Uterus (tissue), 4 donors: ENCODE results near the gene ADK. TPM values are rescaled to one million over a fixed set of nuclear protein-coding genes. Genes with fewer than 3 reads are reported as not detected.

ENCODE experiments used
- DNase-seq, 2 donors: peaks; one replicate each; pipeline ENCODE4 v3.0.0-alpha.2; 2019 to 2020
- H3K27ac ChIP-seq, 2 donors: fragments of 200-600 bp; sonication (generic); 1 replicate in 1 of 2; 2 replicates in 1 of 2; pipeline ENCODE4 v1.5.1; 2016 to 2018
- H3K27me3 ChIP-seq, 2 donors: fragments of 200-600 bp; sonication (generic); one replicate each; pipeline ENCODE4 v1.5.1; 2018 to 2019; ENCODE audit warnings: control low read depth in 1 of 2
- H3K36me3 ChIP-seq, 2 donors: fragments of 200-600 bp; sonication (generic); one replicate each; pipeline ENCODE4 v1.5.1; 2019; ENCODE audit warnings: control low read depth in 1 of 2
- H3K4me1 ChIP-seq, 2 donors: fragments of 200-600 bp; sonication (generic); one replicate each; pipeline ENCODE4 v1.5.1; 2018 to 2019; ENCODE audit warnings: control low read depth in 1 of 2
- H3K4me3 ChIP-seq, 2 donors: fragments of 200-600 bp; sonication (generic); 1 replicate in 1 of 2; 2 replicates in 1 of 2; pipeline ENCODE4 v1.5.1; 2018 to 2019; ENCODE audit warnings: mild to moderate bottlenecking in 1 of 2
- H3K9me3 ChIP-seq, 2 donors: fragments of 200-600 bp; sonication (generic); one replicate each; pipeline ENCODE4 v1.5.1; 2019; ENCODE audit warnings: control low read depth in 1 of 2
- CTCF ChIP-seq, 4 experiments: fragments of 200-600 bp in 2 of 4; fragments of 450-650 bp in 2 of 4; sonication (generic) in 2 of 4; IDR thresholded peaks; one replicate each; pipeline ENCODE4 v1.5.1; 2016 to 2019; ENCODE audit warnings: antibody characterized with exemption in 4 of 4, mild to moderate bottlenecking in 2 of 4, moderate library complexity in 1 of 4
- POLR2A ChIP-seq, 2 donors: fragments of 450-650 bp; IDR thresholded peaks; one replicate each; pipeline ENCODE4 v1.6.1; 2016; ENCODE audit warnings: antibody characterized with exemption in 2 of 2, mild to moderate bottlenecking in 1 of 2, moderate library complexity in 1 of 2
- intact Hi-C: fragments of 100-400 bp; cut with DNase I; formaldehyde crosslinking; loops from one replicate; pipeline ENCODE4 v1.15.1; 2023; ENCODE audit warnings: low total_unique reads
- total RNA-seq, 4 donors: library from RNA; depleted of rRNA in 3 of 4; stranded (reverse); fragments of >200 nt in 3 of 4; gene quantifications; one replicate each; pipeline versions ENCODE4 v1.1.0 to v1.2.4, GENCODE V29; 2014 to 2023
- donor health status: DM: yes; HTN: yes; CAD: no.

The ADK gene
- total RNA-seq, 4 donors from 2014 or later = 12.6 to 41.1 (median 19.0) TPM

- no peaks in the 10 kb centered on the region for H3K9me3 ChIP-seq
- no peak for TF ChIP-seq CTCF (IDR thresholded peaks at IDR 0.05)
- no peak for TF ChIP-seq POLR2A (IDR thresholded peaks at IDR 0.05)
- intact Hi-C loops = no loop called here
- no peaks in the 10 kb centered on the region for H3K36me3 ChIP-seq
- no peaks in the 10 kb centered on the region for H3K27me3 ChIP-seq
- no peak for DNase-seq
- H3K4me1 ChIP-seq = no peaks in the 10 kb centered on the region
- H3K27ac ChIP-seq = no peak overlapping the region
- H3K4me3 ChIP-seq = no peak overlapping the region
These were observed 539.4 kb downstream of the ADK start for GRCh38 chr10:74690393-74690792.

GRCh38 chr10:74691164-74691563 is 540.1 kb downstream of the ADK start:
- intact Hi-C loops = no loop called here
- Histone ChIP-seq H3K27ac (no peak overlapping the region), H3K36me3 (no peaks in the 10 kb centered on the region), H3K27me3 (no peaks in the 10 kb centered on the region), H3K9me3 (no peaks in the 10 kb centered on the region), H3K4me3 (no peak overlapping the region), H3K4me1 (no peaks in the 10 kb centered on the region)
- no peak for DNase-seq
- no peak for TF ChIP-seq CTCF (IDR thresholded peaks at IDR 0.05)
- no peak for TF ChIP-seq POLR2A (IDR thresholded peaks at IDR 0.05)

- DNase-seq = no peak
- Histone ChIP-seq H3K4me1 (no peaks in the 10 kb centered on the region), H3K9me3 (no peaks in the 10 kb centered on the region), H3K27ac (no peak overlapping the region), H3K4me3 (no peak overlapping the region), H3K27me3 (no peaks in the 10 kb centered on the region), H3K36me3 (no peaks in the 10 kb centered on the region)
- TF ChIP-seq POLR2A (IDR thresholded peaks at IDR 0.05) = no peak
- TF ChIP-seq CTCF (IDR thresholded peaks at IDR 0.05) = no peak
- intact Hi-C loops = no loop called here
These were observed 553.8 kb downstream of the ADK start for GRCh38 chr10:74704629-74705357.

- no peaks in the 10 kb centered on the region for H3K9me3 ChIP-seq
- no peak overlapping the region for H3K27ac ChIP-seq
- intact Hi-C loops = no loop called here
- no peak for DNase-seq
- H3K4me1 ChIP-seq = no peaks in the 10 kb centered on the region
- H3K4me3 ChIP-seq = no peak overlapping the region
- H3K27me3 ChIP-seq = no peaks in the 10 kb centered on the region
- TF ChIP-seq POLR2A (IDR thresholded peaks at IDR 0.05) = no peak
- no peak for TF ChIP-seq CTCF (IDR thresholded peaks at IDR 0.05)
- no peaks in the 10 kb centered on the region for H3K36me3 ChIP-seq
These were observed 554.4 kb downstream of the ADK start for GRCh38 chr10:74705358-74705980.

- TF ChIP-seq CTCF (IDR thresholded peaks at IDR 0.05) (no peak), POLR2A (IDR thresholded peaks at IDR 0.05) (no peak)
- Histone ChIP-seq H3K4me3 (no peak overlapping the region), H3K4me1 (no peaks in the 10 kb centered on the region), H3K9me3 (no peaks in the 10 kb centered on the region), H3K27me3 (no peaks in the 10 kb centered on the region), H3K36me3 (no peaks in the 10 kb centered on the region), H3K27ac (no peak overlapping the region)
- intact Hi-C loops = no loop called here
- no peak for DNase-seq
These were observed 555.9 kb downstream of the ADK start for GRCh38 chr10:74706966-74707365.
